HG03460 (cell line): ENCODE measurements around the gene APRT.
"Not testable (repeated sequence)": the region's sequence is repeated elsewhere in the genome, so short reads cannot be mapped to it uniquely, and the experiment has no call there.

Experiments
- ATAC-seq: cut with Tn5 transposase; IDR thresholded peaks from one replicate; pipeline ENCODE4 v1.9.1; 2021; ENCODE audit not compliant: unreplicated experiment

The APRT gene

GRCh38 chr16:88823646-88824045 is 11.9 kb upstream of the APRT start:
- not testable (repeated sequence) for ATAC-seq

GRCh38 chr16:88822281-88823040 is 10.7 kb upstream of the APRT start:
- no peak for ATAC-seq

GRCh38 chr16:88821168-88821850 is 9.6 kb upstream of the APRT start:
- ATAC-seq, result no peak

- no peak for ATAC-seq
Measured at GRCh38 chr16:88820385-88821025, 8.8 kb upstream of the APRT start.

GRCh38 chr16:88819126-88819525 is 7.4 kb upstream of the APRT start:
- no peak for ATAC-seq

GRCh38 chr16:88818575-88818874 is 6.8 kb upstream of the APRT start:
- no peak for ATAC-seq

GRCh38 chr16:88817785-88818574 is 6.3 kb upstream of the APRT start:
- no peak for ATAC-seq

GRCh38 chr16:88816736-88817535 is 5.2 kb upstream of the APRT start:
- no peak for ATAC-seq

- no peak for ATAC-seq
Measured at GRCh38 chr16:88815901-88816589, 4.3 kb upstream of the APRT start.

GRCh38 chr16:88815227-88815626 is 3.5 kb upstream of the APRT start:
- no peak for ATAC-seq

GRCh38 chr16:88814144-88814502 is 2.4 kb upstream of the APRT start:
- no peak for ATAC-seq

GRCh38 chr16:88813269-88814143 is 1.8 kb upstream of the APRT start:
- ATAC-seq, result no peak

GRCh38 chr16:88812513-88813268 is 963 bp upstream of the APRT start:
- no peak for ATAC-seq

- peak; percentile 48 for ATAC-seq
Measured at GRCh38 chr16:88810912-88811768, 588 bp downstream of the APRT start.

- no peak for ATAC-seq
Measured at GRCh38 chr16:88810166-88810911, 1.4 kb downstream of the APRT start.

- no peak for ATAC-seq
Measured at GRCh38 chr16:88809676-88810165, 2.0 kb downstream of the APRT start.
